ENCODE data around the gene CAPN2.

The CAPN2 gene

DNA sequence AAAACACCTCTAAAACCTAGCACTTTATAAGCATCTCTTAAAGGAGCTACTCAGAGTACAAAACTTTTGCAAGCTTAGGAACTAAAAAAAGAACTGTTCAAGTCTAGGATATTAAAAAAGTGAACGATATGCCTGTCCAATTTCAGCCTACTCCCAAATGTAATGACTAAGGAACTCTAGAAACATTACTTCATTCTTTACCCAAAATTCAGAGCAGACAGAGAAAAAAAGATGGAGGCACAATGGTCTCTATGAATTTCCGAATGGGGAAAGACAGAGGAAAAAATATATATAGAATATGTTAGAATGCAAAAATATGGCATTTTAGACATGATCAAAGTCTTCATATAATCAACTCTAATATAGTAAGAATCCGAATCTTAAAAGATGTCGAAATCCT lies 72.2 kb downstream of the CAPN2 start:
- TF ChIP-seq YY1 (IDR thresholded peaks at IDR 0.05; ENCODE audit: low read depth) (no peak), EGR1 (IDR thresholded peaks at IDR 0.05) (no peak), MAX (IDR thresholded peaks at IDR 0.05) (no peak), ZBTB7A (IDR thresholded peaks at IDR 0.05; ENCODE audit: low read depth) (no peak), REST (IDR thresholded peaks at IDR 0.05; ENCODE audit: low read depth) (no peak), TAF1 (IDR thresholded peaks at IDR 0.05; ENCODE audit: low read depth) (no peak), RAD21 (IDR thresholded peaks at IDR 0.05; ENCODE audit: low read depth) (no peak), TCF12 (IDR thresholded peaks at IDR 0.05; ENCODE audit: low read depth) (no peak), NFIC (IDR thresholded peaks at IDR 0.05) (no peak), FOXM1 (IDR thresholded peaks at IDR 0.05; ENCODE audit: borderline replicate concordance, low read depth) (no peak), EP300 (IDR thresholded peaks at IDR 0.05; ENCODE audit: borderline replicate concordance) (no peak), CREB1 (IDR thresholded peaks at IDR 0.05; ENCODE audit: low read depth) (no peak), TEAD4 (IDR thresholded peaks at IDR 0.05) (no peak), CEBPB (IDR thresholded peaks at IDR 0.05) (no peak)
- TF ChIP-seq, protein P1, sequence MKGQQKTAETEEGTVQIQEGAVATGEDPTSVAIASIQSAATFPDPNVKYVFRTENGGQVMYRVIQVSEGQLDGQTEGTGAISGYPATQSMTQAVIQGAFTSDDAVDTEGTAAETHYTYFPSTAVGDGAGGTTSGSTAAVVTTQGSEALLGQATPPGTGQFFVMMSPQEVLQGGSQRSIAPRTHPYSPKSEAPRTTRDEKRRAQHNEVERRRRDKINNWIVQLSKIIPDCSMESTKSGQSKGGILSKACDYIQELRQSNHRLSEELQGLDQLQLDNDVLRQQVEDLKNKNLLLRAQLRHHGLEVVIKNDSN (IDR thresholded peaks at IDR 0.05), result no peak

GRCh38 chr1:223785808-223786207 lies 73.5 kb downstream of the CAPN2 start:
- TF ChIP-seq CEBPB (IDR thresholded peaks at IDR 0.05) (no peak), RAD21 (IDR thresholded peaks at IDR 0.05; ENCODE audit: low read depth) (no peak), CREB1 (IDR thresholded peaks at IDR 0.05; ENCODE audit: low read depth) (no peak), EGR1 (IDR thresholded peaks at IDR 0.05) (no peak), TCF12 (IDR thresholded peaks at IDR 0.05; ENCODE audit: low read depth) (no peak), MAX (IDR thresholded peaks at IDR 0.05) (no peak), REST (IDR thresholded peaks at IDR 0.05; ENCODE audit: low read depth) (no peak), EP300 (IDR thresholded peaks at IDR 0.05; ENCODE audit: borderline replicate concordance) (no peak), FOXM1 (IDR thresholded peaks at IDR 0.05; ENCODE audit: borderline replicate concordance, low read depth) (no peak)
- TF ChIP-seq, protein P1 (IDR thresholded peaks at IDR 0.05), result no peak

DNA sequence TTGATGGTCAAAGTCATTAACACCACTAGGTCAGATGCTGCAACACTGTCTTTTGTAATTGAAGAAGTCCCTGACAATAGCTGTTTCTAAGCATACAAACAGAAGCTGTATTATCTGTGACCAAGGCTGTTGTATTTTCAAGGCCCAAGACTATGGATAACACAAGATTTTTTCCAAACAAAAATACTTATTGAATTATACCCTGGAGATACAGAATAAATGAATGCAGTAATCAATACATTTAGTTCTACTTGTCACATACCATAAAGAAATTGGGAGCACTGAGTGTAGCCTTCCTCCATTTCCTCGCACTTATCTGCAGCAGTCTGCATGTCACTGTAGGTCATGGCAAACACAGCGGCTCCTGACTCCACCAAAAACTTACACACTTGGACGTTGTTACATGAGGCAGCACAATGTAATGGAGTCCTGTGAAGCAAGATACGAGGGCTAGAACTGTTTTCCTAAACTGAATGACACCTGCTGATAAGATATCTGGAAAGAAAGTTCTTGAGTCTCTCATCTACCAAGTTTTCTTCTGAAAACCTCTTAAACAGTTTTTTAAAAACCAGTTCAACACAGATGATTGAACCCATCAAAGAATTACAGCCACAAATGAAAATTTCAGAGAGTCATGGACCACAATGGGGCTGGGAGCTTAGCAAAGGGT lies 76.5 kb downstream of the CAPN2 start:
- TF ChIP-seq, protein P1 (IDR thresholded peaks at IDR 0.05), result no peak
- TF ChIP-seq TAF1 (IDR thresholded peaks at IDR 0.05; ENCODE audit: low read depth), result no peak
- TF ChIP-seq EGR1 (IDR thresholded peaks at IDR 0.05), result no peak
- TF ChIP-seq REST (IDR thresholded peaks at IDR 0.05; ENCODE audit: low read depth), result no peak
- TF ChIP-seq TCF12 (IDR thresholded peaks at IDR 0.05; ENCODE audit: low read depth), result no peak
- TF ChIP-seq FOXM1 (IDR thresholded peaks at IDR 0.05; ENCODE audit: borderline replicate concordance, low read depth), result no peak
- TF ChIP-seq ZBTB7A (IDR thresholded peaks at IDR 0.05; ENCODE audit: low read depth), result no peak
- TF ChIP-seq CEBPB (IDR thresholded peaks at IDR 0.05), result no peak
- no peak for TF ChIP-seq EP300 (IDR thresholded peaks at IDR 0.05; ENCODE audit: borderline replicate concordance)
- TF ChIP-seq YY1 (IDR thresholded peaks at IDR 0.05; ENCODE audit: low read depth), result no peak
- no peak for TF ChIP-seq CREB1 (IDR thresholded peaks at IDR 0.05; ENCODE audit: low read depth)
- no peak for TF ChIP-seq NFIC (IDR thresholded peaks at IDR 0.05)
- no peak for TF ChIP-seq MAX (IDR thresholded peaks at IDR 0.05)
- no peak for TF ChIP-seq TEAD4 (IDR thresholded peaks at IDR 0.05)
- TF ChIP-seq RAD21 (IDR thresholded peaks at IDR 0.05; ENCODE audit: low read depth), result no peak

All from Ishikawa (cell line).